HG02943 (cell line): ENCODE measurements around the gene MSX1.

Experiments
- ATAC-seq: cut with Tn5 transposase; IDR thresholded peaks from one replicate; pipeline ENCODE4 v1.9.1; 2021; ENCODE audit warnings: mild to moderate bottlenecking, low read depth, moderate library complexity; ENCODE audit not compliant: unreplicated experiment

Gene MSX1

GRCh38 chr4:4890574-4891255 lies 31.2 kb downstream of the MSX1 start:
- no peak for ATAC-seq

DNA sequence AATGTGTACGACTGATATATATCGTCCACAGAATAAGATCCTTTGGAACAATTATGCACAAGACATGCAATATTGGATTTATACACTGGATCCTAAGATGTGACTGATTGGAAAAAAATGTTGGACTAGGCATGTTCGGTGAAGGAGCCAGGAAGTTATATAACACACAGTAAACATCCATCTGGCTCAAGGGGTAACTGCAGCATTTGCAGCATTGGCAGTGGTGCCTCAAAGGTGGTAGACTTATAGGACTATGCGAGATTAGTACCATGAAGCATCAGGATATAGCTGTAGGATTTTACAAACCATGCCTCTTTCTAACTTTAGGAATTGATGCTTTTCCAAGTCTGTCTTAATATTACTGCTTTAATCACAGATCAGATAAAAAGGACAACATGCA lies 34.3 kb downstream of the MSX1 start:
- ATAC-seq = no peak

GRCh38 chr4:4899202-4899925 lies 39.9 kb downstream of the MSX1 start:
- ATAC-seq = no peak

DNA sequence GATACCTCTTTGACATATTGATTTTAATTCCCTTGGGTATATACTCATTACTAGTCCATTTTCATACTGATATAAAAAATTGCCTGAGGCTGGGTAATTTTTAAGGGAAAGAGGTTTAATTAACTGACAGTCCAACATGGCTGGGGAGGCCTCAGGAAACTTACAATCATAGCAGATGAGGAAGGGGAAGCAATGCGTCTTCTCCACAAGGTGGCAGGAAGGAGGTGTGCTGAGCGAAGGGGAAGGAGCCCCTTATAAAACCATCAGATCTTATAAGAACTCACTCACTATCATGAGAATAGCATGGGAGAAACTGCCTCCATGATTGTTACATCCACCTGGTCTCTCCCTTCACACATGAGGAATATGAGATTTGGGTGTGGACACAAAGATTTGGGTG lies 42.4 kb downstream of the MSX1 start:
- no peak for ATAC-seq

GRCh38 chr4:4912155-4912554 lies 52.7 kb downstream of the MSX1 start:
- no peak for ATAC-seq

DNA sequence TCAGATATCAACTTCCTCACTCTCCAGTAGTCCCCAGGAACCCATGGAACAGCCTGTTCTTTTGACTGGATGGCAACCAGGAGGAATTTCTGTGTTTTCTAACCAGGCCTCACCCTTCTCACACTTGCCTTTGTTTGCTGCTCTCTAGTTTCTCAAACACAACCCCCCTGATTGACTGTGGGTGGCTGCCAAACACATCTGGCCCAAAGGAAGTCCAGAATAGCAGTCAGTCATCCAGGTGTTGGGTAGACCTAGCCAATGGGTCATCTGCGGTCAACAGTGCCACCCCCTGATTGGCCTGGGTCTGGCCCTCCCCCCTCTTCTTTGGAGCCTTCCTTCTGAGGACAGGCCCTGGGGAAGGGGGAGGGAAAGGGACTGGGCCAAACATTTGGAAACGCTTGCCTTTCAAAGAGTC lies 53.7 kb downstream of the MSX1 start:
- no peak for ATAC-seq
